ENCODE results near the gene PRELP.

GRCh38 chr1:203478986-203479385, 3.4 kb downstream of the PRELP start:
- TF ChIP-seq, protein P1, sequence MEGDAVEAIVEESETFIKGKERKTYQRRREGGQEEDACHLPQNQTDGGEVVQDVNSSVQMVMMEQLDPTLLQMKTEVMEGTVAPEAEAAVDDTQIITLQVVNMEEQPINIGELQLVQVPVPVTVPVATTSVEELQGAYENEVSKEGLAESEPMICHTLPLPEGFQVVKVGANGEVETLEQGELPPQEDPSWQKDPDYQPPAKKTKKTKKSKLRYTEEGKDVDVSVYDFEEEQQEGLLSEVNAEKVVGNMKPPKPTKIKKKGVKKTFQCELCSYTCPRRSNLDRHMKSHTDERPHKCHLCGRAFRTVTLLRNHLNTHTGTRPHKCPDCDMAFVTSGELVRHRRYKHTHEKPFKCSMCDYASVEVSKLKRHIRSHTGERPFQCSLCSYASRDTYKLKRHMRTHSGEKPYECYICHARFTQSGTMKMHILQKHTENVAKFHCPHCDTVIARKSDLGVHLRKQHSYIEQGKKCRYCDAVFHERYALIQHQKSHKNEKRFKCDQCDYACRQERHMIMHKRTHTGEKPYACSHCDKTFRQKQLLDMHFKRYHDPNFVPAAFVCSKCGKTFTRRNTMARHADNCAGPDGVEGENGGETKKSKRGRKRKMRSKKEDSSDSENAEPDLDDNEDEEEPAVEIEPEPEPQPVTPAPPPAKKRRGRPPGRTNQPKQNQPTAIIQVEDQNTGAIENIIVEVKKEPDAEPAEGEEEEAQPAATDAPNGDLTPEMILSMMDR (IDR thresholded peaks at IDR 0.05), result no peak
- TF ChIP-seq POLR2A (IDR thresholded peaks at IDR 0.05) (no peak), POLR2AphosphoS5 (IDR thresholded peaks at IDR 0.05) (no peak)

All from breast epithelium (tissue), 3 donors.